ENCODE measurements around the gene GRIA4. TPM values are rescaled to one million over a fixed set of nuclear protein-coding genes. Genes with fewer than 3 reads are reported as not detected.

The GRIA4 gene
- total RNA-seq, 1 donor from 2014 or later: 8.7 TPM

DNA sequence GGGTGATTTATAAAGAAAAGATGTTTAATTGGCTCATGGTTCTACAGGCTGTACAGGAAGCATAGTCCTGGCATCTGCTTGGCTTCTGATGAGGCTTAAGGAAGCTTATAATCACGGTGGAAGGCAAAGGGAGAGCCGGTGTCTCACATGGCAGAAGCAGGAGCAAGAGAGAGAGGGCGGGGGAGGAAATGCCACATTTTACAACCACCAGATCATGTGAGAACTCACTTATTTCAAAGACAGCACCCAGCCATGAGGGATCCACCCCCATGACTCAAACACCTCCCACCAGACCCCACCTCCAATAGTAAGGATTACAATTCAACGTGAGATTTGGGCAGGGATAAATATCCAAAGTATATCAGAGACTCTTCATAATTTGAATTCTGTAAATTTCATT, 211.5 kb downstream of the GRIA4 start:
- H3K9me3 Mint-ChIP-seq (ENCODE audit: unreplicated experiment): no peaks in the 10 kb centered on the region
- H3K27me3 Mint-ChIP-seq (ENCODE audit: unreplicated experiment): no peaks in the 10 kb centered on the region
- no peak for DNase-seq (ENCODE audit: low spot score)
- no peaks in the 10 kb centered on the region for H3K36me3 Mint-ChIP-seq (ENCODE audit: low read depth, unreplicated experiment)
- H3K4me3 Mint-ChIP-seq (ENCODE audit: unreplicated experiment): no peak overlapping the region
- TF ChIP-seq, protein P1, sequence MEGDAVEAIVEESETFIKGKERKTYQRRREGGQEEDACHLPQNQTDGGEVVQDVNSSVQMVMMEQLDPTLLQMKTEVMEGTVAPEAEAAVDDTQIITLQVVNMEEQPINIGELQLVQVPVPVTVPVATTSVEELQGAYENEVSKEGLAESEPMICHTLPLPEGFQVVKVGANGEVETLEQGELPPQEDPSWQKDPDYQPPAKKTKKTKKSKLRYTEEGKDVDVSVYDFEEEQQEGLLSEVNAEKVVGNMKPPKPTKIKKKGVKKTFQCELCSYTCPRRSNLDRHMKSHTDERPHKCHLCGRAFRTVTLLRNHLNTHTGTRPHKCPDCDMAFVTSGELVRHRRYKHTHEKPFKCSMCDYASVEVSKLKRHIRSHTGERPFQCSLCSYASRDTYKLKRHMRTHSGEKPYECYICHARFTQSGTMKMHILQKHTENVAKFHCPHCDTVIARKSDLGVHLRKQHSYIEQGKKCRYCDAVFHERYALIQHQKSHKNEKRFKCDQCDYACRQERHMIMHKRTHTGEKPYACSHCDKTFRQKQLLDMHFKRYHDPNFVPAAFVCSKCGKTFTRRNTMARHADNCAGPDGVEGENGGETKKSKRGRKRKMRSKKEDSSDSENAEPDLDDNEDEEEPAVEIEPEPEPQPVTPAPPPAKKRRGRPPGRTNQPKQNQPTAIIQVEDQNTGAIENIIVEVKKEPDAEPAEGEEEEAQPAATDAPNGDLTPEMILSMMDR (IDR thresholded peaks at IDR 0.05; ENCODE audit: unreplicated experiment): no peak
- no peak overlapping the region for H3K27ac Mint-ChIP-seq (ENCODE audit: unreplicated experiment)
- H3K4me1 Mint-ChIP-seq (ENCODE audit: unreplicated experiment): no peaks in the 10 kb centered on the region

DNA sequence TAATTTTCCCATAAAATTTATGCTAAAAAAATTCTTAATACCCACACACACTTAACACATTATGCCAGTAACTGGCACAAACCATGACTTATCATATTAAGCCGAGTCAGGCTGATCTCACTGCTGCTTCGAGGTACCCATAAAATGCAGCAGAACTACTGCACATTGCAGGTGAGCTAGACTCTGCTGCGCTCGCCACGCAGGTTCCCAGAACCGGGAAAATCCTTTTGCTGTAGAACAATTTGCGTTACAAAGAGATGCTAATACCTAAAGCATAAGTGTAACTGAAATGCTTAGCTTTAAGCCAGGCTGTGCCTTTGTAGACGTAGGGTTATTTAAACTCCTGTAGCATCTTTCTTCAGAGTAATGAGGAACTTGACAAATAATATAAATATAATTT, 211.9 kb downstream of the GRIA4 start:
- H3K4me1 Mint-ChIP-seq (ENCODE audit: unreplicated experiment): no peaks in the 10 kb centered on the region
- TF ChIP-seq, protein P1 (IDR thresholded peaks at IDR 0.05; ENCODE audit: unreplicated experiment): no peak
- H3K36me3 Mint-ChIP-seq (ENCODE audit: low read depth, unreplicated experiment): no peaks in the 10 kb centered on the region
- no peak overlapping the region for H3K27ac Mint-ChIP-seq (ENCODE audit: unreplicated experiment)
- no peaks in the 10 kb centered on the region for H3K27me3 Mint-ChIP-seq (ENCODE audit: unreplicated experiment)
- DNase-seq (ENCODE audit: low spot score): no peak
- H3K9me3 Mint-ChIP-seq (ENCODE audit: unreplicated experiment): no peaks in the 10 kb centered on the region
- no peak overlapping the region for H3K4me3 Mint-ChIP-seq (ENCODE audit: unreplicated experiment)

- Mint-ChIP-seq H3K4me3 (ENCODE audit: unreplicated experiment) (no peak overlapping the region), H3K27ac (ENCODE audit: unreplicated experiment) (no peak overlapping the region), H3K27me3 (ENCODE audit: unreplicated experiment) (no peaks in the 10 kb centered on the region), H3K9me3 (ENCODE audit: unreplicated experiment) (no peaks in the 10 kb centered on the region), H3K4me1 (ENCODE audit: unreplicated experiment) (no peaks in the 10 kb centered on the region), H3K36me3 (ENCODE audit: low read depth, unreplicated experiment) (no peaks in the 10 kb centered on the region)
- TF ChIP-seq, protein P1 (IDR thresholded peaks at IDR 0.05; ENCODE audit: unreplicated experiment): no peak
- no peak for DNase-seq (ENCODE audit: low spot score)
Observed at GRCh38 chr11:105823495-105824033, 213.7 kb downstream of the GRIA4 start.

DNA sequence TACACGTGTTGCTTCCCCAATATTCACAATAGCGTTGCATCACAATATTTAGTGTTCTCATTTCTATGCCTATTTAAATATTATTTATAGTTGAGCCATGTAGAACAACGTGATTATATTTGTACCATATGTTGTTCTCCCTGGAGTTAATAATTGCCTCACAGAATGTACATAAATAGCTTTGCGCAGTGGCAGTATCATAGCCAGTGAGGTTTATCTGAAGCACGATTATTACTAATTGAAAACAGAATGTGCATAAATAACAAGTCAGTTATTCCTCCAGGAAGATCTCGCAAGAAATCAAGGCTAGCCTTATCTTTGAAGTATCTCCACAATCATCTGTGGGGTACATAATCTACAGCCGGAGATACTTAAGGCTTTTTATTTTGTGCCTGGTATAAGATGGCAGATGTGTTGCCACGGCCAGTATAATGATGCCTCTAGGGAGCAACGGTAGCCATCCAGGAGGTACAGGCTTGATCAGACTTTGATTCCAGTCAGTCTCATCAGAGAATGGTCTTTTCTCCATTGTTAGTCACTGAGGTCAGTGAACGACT, 214.7 kb downstream of the GRIA4 start:
- Mint-ChIP-seq H3K4me3 (ENCODE audit: unreplicated experiment) (no peak overlapping the region), H3K4me1 (ENCODE audit: unreplicated experiment) (no peaks in the 10 kb centered on the region), H3K9me3 (ENCODE audit: unreplicated experiment) (no peaks in the 10 kb centered on the region), H3K27ac (ENCODE audit: unreplicated experiment) (no peak overlapping the region), H3K27me3 (ENCODE audit: unreplicated experiment) (no peaks in the 10 kb centered on the region), H3K36me3 (ENCODE audit: low read depth, unreplicated experiment) (no peaks in the 10 kb centered on the region)
- TF ChIP-seq, protein P1 (IDR thresholded peaks at IDR 0.05; ENCODE audit: unreplicated experiment): no peak
- DNase-seq (ENCODE audit: low spot score): no peak

- TF ChIP-seq, protein P1 (IDR thresholded peaks at IDR 0.05; ENCODE audit: unreplicated experiment): no peak
- Mint-ChIP-seq H3K36me3 (ENCODE audit: low read depth, unreplicated experiment) (no peaks in the 10 kb centered on the region), H3K4me1 (ENCODE audit: unreplicated experiment) (no peaks in the 10 kb centered on the region)
Observed at GRCh38 chr11:105825141-105825540, 215.3 kb downstream of the GRIA4 start.

More at GRCh38 chr11:105825141-105825540, 215.3 kb downstream of the GRIA4 start:
- Mint-ChIP-seq H3K9me3 (ENCODE audit: unreplicated experiment) (no peaks in the 10 kb centered on the region), H3K27ac (ENCODE audit: unreplicated experiment) (no peak overlapping the region), H3K27me3 (ENCODE audit: unreplicated experiment) (no peaks in the 10 kb centered on the region), H3K4me3 (ENCODE audit: unreplicated experiment) (no peak overlapping the region)
- DNase-seq (ENCODE audit: low spot score): no peak
